MM.1S (cell line): Measurements from ENCODE around the gene ARL5C.
A peak's percentile ranks its signal among the peaks of the same experiment; 100 is the strongest.

Experiments
- DNase-seq: peaks from one replicate; pipeline ENCODE4 v3.0.0-alpha.2; 2015
- H2AFZ ChIP-seq: fragments of 300-600 bp; sonication (generic); 2 replicates; pipeline ENCODE4 v1.6.0; 2016; ENCODE audit warnings: antibody characterized with exemption, low read length
- H3F3A ChIP-seq: fragments of 300-600 bp; sonication (generic); 2 replicates; pipeline ENCODE4 v1.6.1; 2016; ENCODE audit warnings: mild to moderate bottlenecking, antibody characterized with exemption, low read length, moderate library complexity, mixed read lengths; ENCODE audit not compliant: insufficient read depth
- H3K27ac ChIP-seq: fragments of 300-600 bp; sonication (generic); 2 replicates; pipeline ENCODE4 v1.5.1; 2016; ENCODE audit warnings: mild to moderate bottlenecking, low read length
- H3K27me3 ChIP-seq: fragments of 300-600 bp; sonication (generic); replicated peaks from 2 replicates; pipeline ENCODE4 v1.6.0; 2016; ENCODE audit warnings: low read length; ENCODE audit not compliant: insufficient read depth
- H3K36me3 ChIP-seq: fragments of 300-600 bp; sonication (generic); replicated peaks from 2 replicates; pipeline ENCODE4 v1.6.1; 2016; ENCODE audit warnings: mild to moderate bottlenecking, low read length, mixed read lengths; ENCODE audit not compliant: insufficient read depth
- H3K4me1 ChIP-seq: fragments of 300-600 bp; sonication (generic); 2 replicates; pipeline ENCODE4 v1.6.1; 2016; ENCODE audit warnings: low read length, mixed read lengths
- H3K4me2 ChIP-seq: fragments of 300-600 bp; sonication (generic); 2 replicates; pipeline ENCODE4 v1.6.0; 2016; ENCODE audit warnings: low read depth, low read length
- H3K4me3 ChIP-seq: fragments of 300-600 bp; sonication (generic); 2 replicates; pipeline ENCODE4 v1.5.1; 2016; ENCODE audit warnings: low read length, mixed read lengths
- H3K79me2 ChIP-seq: fragments of 300-600 bp; sonication (generic); 2 replicates; pipeline ENCODE4 v1.6.1; 2016; ENCODE audit warnings: mixed run types, low read length, mixed read lengths
- H3K9ac ChIP-seq: fragments of 300-600 bp; sonication (generic); 2 replicates; pipeline ENCODE4 v1.6.1; 2016; ENCODE audit warnings: low read length, mixed read lengths
- H3K9me2 ChIP-seq: fragments of 300-600 bp; sonication (generic); replicated peaks from 2 replicates; pipeline ENCODE4 v1.6.1; 2016; ENCODE audit warnings: mild to moderate bottlenecking, low read length, mixed read lengths; ENCODE audit not compliant: insufficient read depth
- H3K9me3 ChIP-seq: fragments of 300-600 bp; sonication (generic); replicated peaks from 2 replicates; pipeline ENCODE4 v1.6.1; 2016; ENCODE audit warnings: mild to moderate bottlenecking, low read length, mixed read lengths; ENCODE audit not compliant: insufficient read depth
- H4K20me1 ChIP-seq: fragments of 300-600 bp; sonication (generic); 2 replicates; pipeline ENCODE4 v1.6.1; 2016; ENCODE audit warnings: mild to moderate bottlenecking, low read length, moderate library complexity, mixed read lengths; ENCODE audit not compliant: insufficient read depth
- EZH2 ChIP-seq: fragments of 300-600 bp; sonication (generic); optimal IDR thresholded peaks from 2 replicates; pipeline ENCODE3; 2017; ENCODE audit warnings: low read depth, mild to moderate bottlenecking, antibody characterized with exemption, low read length, mixed read lengths
- EZH2phosphoT487 ChIP-seq: fragments of 300-600 bp; sonication (generic); IDR thresholded peaks from 2 replicates; pipeline ENCODE4 v1.6.1; 2018; ENCODE audit warnings: antibody characterized with exemption, low read length
- TF ChIP-seq, protein P1 (sequence below): fragments of 300-600 bp; sonication (generic); IDR thresholded peaks from 2 replicates; pipeline ENCODE4 v1.5.1; 2016; ENCODE audit warnings: antibody characterized with exemption, low read length, mixed read lengths

ARL5C gene

GRCh38 chr17:39151150-39151942 is 14.6 kb downstream of the ARL5C start, which contains the start of gene PLXDC1:
Gene PLXDC1, minus strand, starts transcription at chr17:39151637. Its CDS starts 200 bp downstream, at chr17:39151437.
- H4K20me1 ChIP-seq = no peaks in the 10 kb centered on the region
- no peak within 1 kb of the TSS; the same call in 1 of the 2 replicates for H3K9ac ChIP-seq
- no peaks in the 10 kb centered on the region for H3K9me3 ChIP-seq
- TF ChIP-seq EZH2phosphoT487 (no peak), EZH2 (no peak)
- TF ChIP-seq, protein P1, sequence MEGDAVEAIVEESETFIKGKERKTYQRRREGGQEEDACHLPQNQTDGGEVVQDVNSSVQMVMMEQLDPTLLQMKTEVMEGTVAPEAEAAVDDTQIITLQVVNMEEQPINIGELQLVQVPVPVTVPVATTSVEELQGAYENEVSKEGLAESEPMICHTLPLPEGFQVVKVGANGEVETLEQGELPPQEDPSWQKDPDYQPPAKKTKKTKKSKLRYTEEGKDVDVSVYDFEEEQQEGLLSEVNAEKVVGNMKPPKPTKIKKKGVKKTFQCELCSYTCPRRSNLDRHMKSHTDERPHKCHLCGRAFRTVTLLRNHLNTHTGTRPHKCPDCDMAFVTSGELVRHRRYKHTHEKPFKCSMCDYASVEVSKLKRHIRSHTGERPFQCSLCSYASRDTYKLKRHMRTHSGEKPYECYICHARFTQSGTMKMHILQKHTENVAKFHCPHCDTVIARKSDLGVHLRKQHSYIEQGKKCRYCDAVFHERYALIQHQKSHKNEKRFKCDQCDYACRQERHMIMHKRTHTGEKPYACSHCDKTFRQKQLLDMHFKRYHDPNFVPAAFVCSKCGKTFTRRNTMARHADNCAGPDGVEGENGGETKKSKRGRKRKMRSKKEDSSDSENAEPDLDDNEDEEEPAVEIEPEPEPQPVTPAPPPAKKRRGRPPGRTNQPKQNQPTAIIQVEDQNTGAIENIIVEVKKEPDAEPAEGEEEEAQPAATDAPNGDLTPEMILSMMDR = no peak
- peak within 1 kb of the TSS; percentile 95 for H3K4me3 ChIP-seq
- no peaks in the 10 kb centered on the region for H3K9me2 ChIP-seq
- peaks cover 6% of the 10 kb centered on the region for H3K4me1 ChIP-seq
- peak within 1 kb of the TSS; percentile 94 for H3K4me2 ChIP-seq
- H3K27ac ChIP-seq = no peak within 1 kb of the TSS
- no peak for DNase-seq
- H2AFZ ChIP-seq = peak within 1 kb of the TSS; percentile 89; the same call in 1 of the 2 replicates
- H3F3A ChIP-seq = peaks cover 15% of the 10 kb centered on the region
- no peaks in the 10 kb centered on the region for H3K79me2 ChIP-seq
- peaks cover 23% of the 10 kb centered on the region for H3K27me3 ChIP-seq
- H3K36me3 ChIP-seq = no peaks in the 10 kb centered on the region

DNA sequence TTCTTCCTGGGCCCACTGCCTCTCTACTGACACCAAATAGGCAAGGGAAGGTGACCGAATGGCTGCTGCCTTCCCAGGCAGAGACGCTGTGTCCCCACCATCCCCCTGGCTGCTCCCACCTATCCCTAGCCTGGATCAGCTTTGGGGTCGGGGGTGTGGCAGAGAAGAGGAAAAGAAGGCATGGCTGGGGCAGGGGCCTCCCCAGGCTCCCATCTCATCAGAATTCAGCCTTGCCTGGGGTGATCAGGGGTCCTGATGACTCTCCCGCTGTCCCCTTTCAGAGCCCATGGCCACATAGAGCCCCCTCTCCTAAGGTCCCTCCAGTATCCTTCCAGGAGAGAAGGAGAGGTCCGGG is 15.2 kb downstream of the ARL5C start:
- no peak for TF ChIP-seq EZH2
- TF ChIP-seq EZH2phosphoT487 = no peak
- TF ChIP-seq, protein P1 = no peak
- H3F3A ChIP-seq = peaks cover 15% of the 10 kb centered on the region
- no peak for DNase-seq
- H3K9ac ChIP-seq = no peak overlapping the region
- no peak overlapping the region for H3K4me2 ChIP-seq
- H3K9me2 ChIP-seq = no peaks in the 10 kb centered on the region
- no peaks in the 10 kb centered on the region for H3K36me3 ChIP-seq
- H3K9me3 ChIP-seq = no peaks in the 10 kb centered on the region
- H4K20me1 ChIP-seq = no peaks in the 10 kb centered on the region
- H2AFZ ChIP-seq = no peak overlapping the region
- no peaks in the 10 kb centered on the region for H3K79me2 ChIP-seq
- H3K4me1 ChIP-seq = peaks cover 6% of the 10 kb centered on the region
- H3K27ac ChIP-seq = no peak overlapping the region
- no peak overlapping the region for H3K4me3 ChIP-seq
- H3K27me3 ChIP-seq = peaks cover 22% of the 10 kb centered on the region

GRCh38 chr17:39150104-39150634 is 15.8 kb downstream of the ARL5C start:
- Histone ChIP-seq H3F3A (peaks cover 15% of the 10 kb centered on the region), H3K4me3 (no peak overlapping the region)

More at GRCh38 chr17:39150104-39150634, 15.8 kb downstream of the ARL5C start:
- Histone ChIP-seq H3K4me1 (peaks cover 6% of the 10 kb centered on the region), H2AFZ (no peak overlapping the region), H4K20me1 (no peaks in the 10 kb centered on the region), H3K36me3 (no peaks in the 10 kb centered on the region), H3K9me3 (no peaks in the 10 kb centered on the region), H3K9me2 (no peaks in the 10 kb centered on the region), H3K79me2 (no peaks in the 10 kb centered on the region), H3K27me3 (peaks cover 22% of the 10 kb centered on the region), H3K9ac (no peak overlapping the region), H3K4me2 (no peak overlapping the region), H3K27ac (no peak overlapping the region)
- no peak for DNase-seq
- TF ChIP-seq, protein P1 = no peak
